Caco-2 (cell line): ENCODE measurements around the gene OTOGL. TPM values are rescaled to one million over a fixed set of nuclear protein-coding genes. Genes with fewer than 3 reads are reported as not detected.

ENCODE experiments used
- BruUV-seq: library from RNA; stranded (reverse); fragments of 400-500 nt; replicated peaks from 2 replicates; lab custom pipeline; 2021; lab: Mats Ljungman, UMichigan
- CTCF ChIA-PET: fragments of 300-600 bp; sonication (Branson Sonifier 250); formaldehyde crosslinking; loops from one replicate; lab custom pipeline; 2022; ENCODE audit warnings: antibody characterized with exemption; lab: Charles Lee
- POLR2A ChIA-PET: fragments of 300-600 bp; sonication (Branson Sonifier 250); formaldehyde crosslinking; loops from one replicate; lab custom pipeline; 2022; ENCODE audit warnings: antibody characterized with exemption; lab: Charles Lee
- DNase-seq, 2 experiments: peaks; one replicate each; pipeline versions ENCODE4 v3.0.0 to v3.0.0-alpha.2; 2020 to 2022
- H3K27me3 ChIP-seq: replicated peaks from 2 replicates; pipeline ENCODE4 v1.6.0; 2011; ENCODE audit warnings: low read length; ENCODE audit not compliant: control insufficient read depth, insufficient read depth
- H3K36me3 ChIP-seq: 2 replicates; pipeline ENCODE4 v1.5.1; 2011; ENCODE audit warnings: low read length; ENCODE audit not compliant: control insufficient read depth, insufficient read depth
- H3K4me1 ChIP-seq: fragments of 250-450 bp; sonication (Bioruptor Pico); 2 replicates; pipeline ENCODE4 v1.5.1; 2020; ENCODE audit warnings: mild to moderate bottlenecking
- H3K4me3 ChIP-seq: 2 replicates; pipeline ENCODE4 v1.5.1; 2011; ENCODE audit warnings: low read depth, mild to moderate bottlenecking, control low read depth, low read length
- H3K9me3 ChIP-seq: fragments of 250-450 bp; sonication (Bioruptor Pico); 2 replicates; pipeline ENCODE4 v1.5.1; 2020; ENCODE audit warnings: mild to moderate bottlenecking, moderate library complexity
- H3K27ac Mint-ChIP-seq: one replicate; pipeline ENCODE4 v1.8.0; 2022; ENCODE audit warnings: mixed read lengths; ENCODE audit not compliant: unreplicated experiment
- H3K27me3 Mint-ChIP-seq: one replicate; pipeline ENCODE4 v1.8.0; 2022; ENCODE audit warnings: mixed read lengths; ENCODE audit not compliant: insufficient read depth, unreplicated experiment
- H3K36me3 Mint-ChIP-seq: one replicate; pipeline ENCODE4 v1.8.0; 2022; ENCODE audit warnings: mild to moderate bottlenecking, mixed read lengths; ENCODE audit not compliant: insufficient read depth, unreplicated experiment
- H3K4me1 Mint-ChIP-seq: one replicate; pipeline ENCODE4 v1.8.0; 2022; ENCODE audit warnings: low read depth, mixed read lengths; ENCODE audit not compliant: unreplicated experiment
- H3K4me3 Mint-ChIP-seq: one replicate; pipeline ENCODE4 v1.8.0; 2022; ENCODE audit warnings: mild to moderate bottlenecking, moderate library complexity, mixed read lengths; ENCODE audit not compliant: unreplicated experiment
- H3K9me3 Mint-ChIP-seq: one replicate; pipeline ENCODE4 v1.8.0; 2022; ENCODE audit warnings: mixed read lengths; ENCODE audit not compliant: unreplicated experiment
- CTCF ChIP-seq, 2 experiments: fragments of 200-600 bp in 1 of 2; IDR thresholded peaks; 1 replicate in 1 of 2; 2 replicates in 1 of 2; pipeline versions ENCODE4 v1.5.1 to v1.8.0; 2011 to 2022; ENCODE audit warnings: antibody characterized with exemption in 1 of 2, control low read depth in 1 of 2, inconsistent platforms in 1 of 2, low read depth in 1 of 2, low read length in 1 of 2, mild to moderate bottlenecking in 1 of 2, moderate library complexity in 1 of 2; ENCODE audit not compliant: insufficient read depth in 1 of 2, severe bottlenecking in 1 of 2, unreplicated experiment in 1 of 2
- intact Hi-C: fragments of 100-400 bp; cut with micrococcal nuclease; formaldehyde crosslinking; loops from one replicate; pipeline ENCODE4 v1.10.0; 2022; ENCODE audit not compliant: unreplicated experiment
- total RNA-seq: library from RNA; stranded (reverse); gene quantifications from 2 replicates; pipeline ENCODE4 v1.2.3, GENCODE V29; 2022

The OTOGL gene
- total RNA-seq, 1 experiment from 2014 or later: 0.39 TPM

- Histone ChIP-seq H3K4me1 (no peaks in the 10 kb centered on the region), H3K4me3 (no peak overlapping the region), H3K27me3 (no peaks in the 10 kb centered on the region), H3K36me3 (no peaks in the 10 kb centered on the region), H3K9me3 (no peaks in the 10 kb centered on the region)
- intact Hi-C loops: no loop called here
- DNase-seq: no peak
- Mint-ChIP-seq H3K27ac (no peak overlapping the region), H3K4me1 (no peaks in the 10 kb centered on the region), H3K27me3 (peaks cover 14% of the 10 kb centered on the region), H3K9me3 (no peaks in the 10 kb centered on the region), H3K4me3 (no peak overlapping the region), H3K36me3 (no peaks in the 10 kb centered on the region)
- BruUV-seq: no TSS peak
- ChIA-PET CTCF (no interaction called here), POLR2A (no interaction called here)
- TF ChIP-seq CTCF (IDR thresholded peaks at IDR 0.05; ENCODE audit: insufficient read depth in 1 of 2, low read depth in 1 of 2, low read length in 1 of 2, severe bottlenecking in 1 of 2, unreplicated experiment in 1 of 2): no peak
These were observed 40.2 kb upstream of the OTOGL start for GRCh38 chr12:80059102-80059501.

- no peak for TF ChIP-seq CTCF (IDR thresholded peaks at IDR 0.05; ENCODE audit: insufficient read depth in 1 of 2, low read depth in 1 of 2, low read length in 1 of 2, severe bottlenecking in 1 of 2, unreplicated experiment in 1 of 2)
- peaks cover 14% of the 10 kb centered on the region for H3K27me3 Mint-ChIP-seq
- ChIA-PET CTCF (no interaction called here), POLR2A (no interaction called here)
- DNase-seq: no peak
- H3K4me3 Mint-ChIP-seq: no peak overlapping the region
- no TSS peak for BruUV-seq
- intact Hi-C loops: no loop called here
- H3K4me1 Mint-ChIP-seq: no peaks in the 10 kb centered on the region
- H3K9me3 Mint-ChIP-seq: no peaks in the 10 kb centered on the region
- no peak overlapping the region for H3K4me3 ChIP-seq
- no peaks in the 10 kb centered on the region for H3K27me3 ChIP-seq
- no peak overlapping the region for H3K27ac Mint-ChIP-seq
- no peaks in the 10 kb centered on the region for H3K36me3 Mint-ChIP-seq
- no peaks in the 10 kb centered on the region for H3K4me1 ChIP-seq
- H3K9me3 ChIP-seq: no peaks in the 10 kb centered on the region
- no peaks in the 10 kb centered on the region for H3K36me3 ChIP-seq
These were observed 39.5 kb upstream of the OTOGL start for GRCh38 chr12:80059875-80060274.

GRCh38 chr12:80064269-80064668 lies 35.1 kb upstream of the OTOGL start:
- H3K27me3 Mint-ChIP-seq: peaks cover 19% of the 10 kb centered on the region
- no peak for TF ChIP-seq CTCF (IDR thresholded peaks at IDR 0.05; ENCODE audit: insufficient read depth in 1 of 2, low read depth in 1 of 2, low read length in 1 of 2, severe bottlenecking in 1 of 2, unreplicated experiment in 1 of 2)
- POLR2A ChIA-PET: no interaction called here

More at GRCh38 chr12:80064269-80064668, 35.1 kb upstream of the OTOGL start:
- Histone ChIP-seq H3K27me3 (no peaks in the 10 kb centered on the region), H3K9me3 (no peaks in the 10 kb centered on the region), H3K4me3 (no peak overlapping the region), H3K4me1 (no peaks in the 10 kb centered on the region), H3K36me3 (no peaks in the 10 kb centered on the region)
- CTCF ChIA-PET: no interaction called here
- H3K4me1 Mint-ChIP-seq: no peaks in the 10 kb centered on the region
- H3K9me3 Mint-ChIP-seq: no peaks in the 10 kb centered on the region
- DNase-seq: no peak
- H3K27ac Mint-ChIP-seq: no peak overlapping the region
- intact Hi-C loops: no loop called here
- no peaks in the 10 kb centered on the region for H3K36me3 Mint-ChIP-seq
- no TSS peak for BruUV-seq
- H3K4me3 Mint-ChIP-seq: no peak overlapping the region
